SKM-1 treated with dmso at 0.1 percent for 144 hours (cell line): Measurements from ENCODE around the gene KLHL18.
"Not testable (repeated sequence)": the region's sequence is repeated elsewhere in the genome, so short reads cannot be mapped to it uniquely, and the experiment has no call there.

Experiments used
- DNase-seq: peaks from one replicate; lab custom pipeline; 2025; ENCODE audit not compliant: unreplicated experiment; lab: John Stamatoyannopoulos, UW

The KLHL18 gene

GRCh38 chr3:47313341-47314055, 30.8 kb downstream of the KLHL18 start:
- no peak for DNase-seq

GRCh38 chr3:47314056-47314764, 31.5 kb downstream of the KLHL18 start:
- DNase-seq: no peak

- no peak for DNase-seq
Observed at GRCh38 chr3:47315069-47315647, 32.4 kb downstream of the KLHL18 start.

GRCh38 chr3:47316151-47316550, 33.4 kb downstream of the KLHL18 start:
- DNase-seq: not testable (repeated sequence)

- DNase-seq: no peak
Observed at GRCh38 chr3:47318916-47319315, 36.2 kb downstream of the KLHL18 start.

- no peak for DNase-seq
Observed at GRCh38 chr3:47319956-47320355, 37.2 kb downstream of the KLHL18 start.

GRCh38 chr3:47323431-47324277, 40.9 kb downstream of the KLHL18 start:
- DNase-seq: no peak

GRCh38 chr3:47324278-47324865, 41.6 kb downstream of the KLHL18 start:
- peak; percentile 52 for DNase-seq

- no peak for DNase-seq
Observed at GRCh38 chr3:47333907-47334306, 51.2 kb downstream of the KLHL18 start.

GRCh38 chr3:47337656-47338055, 54.9 kb downstream of the KLHL18 start:
- DNase-seq: no peak

- no peak for DNase-seq
Observed at GRCh38 chr3:47339951-47340350, 57.2 kb downstream of the KLHL18 start.

- DNase-seq: no peak
Observed at GRCh38 chr3:47340866-47341265, 58.1 kb downstream of the KLHL18 start.

- no peak for DNase-seq
Observed at GRCh38 chr3:47342151-47342550, 59.4 kb downstream of the KLHL18 start.

GRCh38 chr3:47342812-47343211, 60.1 kb downstream of the KLHL18 start:
- no peak for DNase-seq

GRCh38 chr3:47343471-47343971, 60.8 kb downstream of the KLHL18 start:
- no peak for DNase-seq

GRCh38 chr3:47344971-47345370, 62.2 kb downstream of the KLHL18 start:
- DNase-seq: no peak

- peak; percentile 92 for DNase-seq
Observed at GRCh38 chr3:47347217-47347801, 64.6 kb downstream of the KLHL18 start.

GRCh38 chr3:47348411-47349154, 65.8 kb downstream of the KLHL18 start:
- DNase-seq: no peak

GRCh38 chr3:47355010-47355409, 72.3 kb downstream of the KLHL18 start:
- no peak for DNase-seq

- DNase-seq: no peak
Observed at GRCh38 chr3:47356201-47356600, 73.5 kb downstream of the KLHL18 start.
